NCI-H1048 (cell line): ENCODE results near the gene AFF2.

Experiments used
- DNase-seq: peaks from one replicate; lab custom pipeline; 2025; lab: John Stamatoyannopoulos, UW

The AFF2 gene

DNA sequence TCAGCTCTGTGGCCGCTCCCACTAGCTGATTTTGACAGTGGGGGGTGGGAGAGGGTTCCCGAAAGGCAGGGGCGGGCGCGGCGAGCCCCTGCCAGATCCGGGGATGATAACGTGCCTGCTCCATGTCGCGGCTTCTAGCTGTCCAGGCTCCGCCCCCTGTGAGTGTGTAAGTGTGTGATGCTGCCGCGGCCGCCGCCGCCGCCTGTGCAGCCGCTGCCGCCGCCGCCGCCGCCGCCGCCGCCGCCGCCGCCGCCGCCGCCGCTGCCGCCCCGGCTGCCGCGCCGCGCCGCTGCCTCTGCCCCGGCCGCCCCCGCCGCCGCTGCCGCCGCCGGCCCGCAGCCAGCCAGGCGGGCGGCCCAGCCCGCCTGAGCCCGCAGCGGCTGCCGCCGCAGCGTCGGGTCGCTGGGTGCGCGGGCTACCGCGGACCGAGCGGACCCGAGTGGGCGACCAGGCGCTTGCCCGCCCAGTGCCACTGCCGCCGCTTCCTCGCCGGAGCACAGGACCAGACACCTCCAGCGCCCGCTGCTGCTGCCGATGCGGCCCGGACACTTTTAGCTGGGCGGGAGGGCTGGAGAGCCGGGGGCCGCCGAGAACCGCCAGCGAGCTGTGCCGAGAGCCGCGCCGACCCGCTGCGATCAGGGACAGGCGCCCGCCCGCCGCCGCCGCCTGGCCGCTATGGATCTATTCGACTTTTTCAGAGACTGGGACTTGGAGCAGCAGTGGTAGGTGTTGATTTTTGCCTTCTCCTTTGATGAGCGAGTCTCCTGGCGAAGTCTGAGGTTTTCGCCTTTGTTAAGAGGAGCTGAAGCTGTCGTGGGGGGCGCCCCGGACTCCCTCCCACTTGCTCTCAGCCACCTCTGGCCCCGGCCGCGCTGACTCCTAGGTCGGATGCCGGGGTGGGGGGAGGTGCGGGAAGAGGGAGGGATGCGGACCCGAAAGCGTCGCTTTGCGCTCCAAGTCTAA, at the start of gene AFF2:
TSS of gene AFF2 (plus strand) at position 195 of the 963 bp plus-strand sequence. CDS start at position 676, 481 bp downstream.
- DNase-seq, result no peak

DNA sequence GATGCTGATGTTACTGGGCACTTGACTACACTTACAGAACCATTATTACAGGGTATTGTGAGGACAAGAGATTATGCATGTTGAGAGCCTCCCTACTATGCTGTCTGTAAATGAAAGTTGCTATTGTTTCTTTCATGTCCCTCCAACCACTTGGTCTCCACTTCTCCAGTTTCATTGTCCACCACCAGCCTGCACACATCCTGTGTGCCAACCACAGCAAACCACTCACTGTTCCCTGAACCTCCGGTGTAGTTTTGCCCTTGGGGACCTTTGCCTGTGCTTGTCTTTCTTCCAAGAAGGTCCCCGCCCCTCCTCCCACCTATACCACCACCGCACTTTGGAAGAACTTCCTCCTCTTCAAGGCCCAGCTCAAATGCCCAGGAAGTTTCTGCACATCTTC, 43.1 kb upstream of the AFF2 start:
- DNase-seq, result no peak

DNA sequence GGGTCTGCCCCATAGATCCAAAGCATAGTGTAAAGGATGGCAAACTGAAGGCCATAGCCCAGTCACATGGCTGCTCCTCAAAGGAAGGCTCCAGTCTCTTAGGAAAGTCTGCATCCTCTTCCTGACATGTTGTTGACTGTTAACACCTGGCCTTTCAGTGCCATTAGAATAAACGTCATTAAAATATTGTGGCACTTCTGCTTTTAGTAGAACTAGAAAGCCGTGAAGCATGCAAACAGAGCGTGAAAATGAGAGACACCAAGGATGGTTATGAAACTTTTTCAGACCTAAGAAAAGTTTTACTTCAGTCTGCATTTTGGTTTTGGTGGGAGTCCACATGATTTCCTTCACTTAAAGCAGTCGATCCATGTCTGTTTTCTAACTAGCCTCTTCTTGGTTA, 41.1 kb upstream of the AFF2 start:
- DNase-seq, result no peak

DNA sequence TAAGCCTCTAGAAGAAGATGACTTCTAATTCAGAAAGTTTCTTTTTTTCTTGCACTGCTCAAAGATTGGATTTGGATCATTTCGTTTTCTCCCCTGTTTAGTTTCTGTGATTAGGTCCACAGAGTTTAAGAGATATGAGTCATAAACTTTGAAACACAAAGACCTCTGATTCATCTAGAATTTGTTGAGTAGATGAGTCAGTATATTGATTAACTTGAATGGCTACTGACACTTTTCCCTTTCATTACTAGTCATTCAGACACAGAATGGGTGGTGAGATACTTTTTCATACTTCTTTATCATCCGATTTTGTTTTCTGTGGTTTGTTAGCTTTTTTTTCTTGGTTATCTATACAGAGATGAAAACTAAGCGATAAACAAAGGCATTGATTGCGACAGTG, 34.1 kb upstream of the AFF2 start:
- no peak for DNase-seq

DNA sequence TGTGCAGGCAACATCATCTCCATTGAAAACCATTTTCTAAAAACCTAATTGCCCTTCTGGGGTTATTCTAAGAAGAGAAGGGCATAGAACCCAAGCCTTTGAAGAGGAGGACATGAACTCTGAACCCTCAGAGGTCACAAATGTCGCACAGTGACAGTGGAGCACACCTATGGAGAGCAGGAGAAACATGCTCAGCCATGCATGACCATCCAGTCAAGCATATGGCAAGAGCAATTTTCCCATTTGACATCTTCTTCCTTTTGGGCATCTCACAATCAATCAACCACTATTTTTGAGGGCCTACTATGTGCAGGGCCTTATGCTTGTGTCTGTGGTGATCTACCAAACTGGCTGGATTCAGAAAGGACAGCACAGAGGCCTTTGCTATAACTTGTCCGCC, 30.1 kb upstream of the AFF2 start:
- no peak for DNase-seq

DNA sequence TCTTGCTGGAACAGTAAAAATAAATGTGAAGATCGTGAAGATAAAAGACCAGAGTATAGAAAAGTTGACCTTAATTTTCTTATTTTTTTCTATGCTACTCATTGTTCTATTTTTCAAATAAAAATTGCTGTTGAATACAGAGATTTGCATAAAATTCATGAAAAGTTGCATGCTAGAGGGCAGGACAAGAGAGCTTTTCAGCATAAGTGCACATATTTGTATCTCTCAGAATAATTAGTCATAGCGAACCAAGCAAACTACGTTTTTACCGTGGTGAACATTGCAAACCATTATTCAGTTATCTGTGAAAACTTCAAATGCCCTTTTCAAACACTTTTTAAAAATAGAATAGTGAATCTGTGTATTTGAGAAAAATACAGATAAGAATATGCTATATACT, 26.4 kb upstream of the AFF2 start:
- DNase-seq, result no peak

DNA sequence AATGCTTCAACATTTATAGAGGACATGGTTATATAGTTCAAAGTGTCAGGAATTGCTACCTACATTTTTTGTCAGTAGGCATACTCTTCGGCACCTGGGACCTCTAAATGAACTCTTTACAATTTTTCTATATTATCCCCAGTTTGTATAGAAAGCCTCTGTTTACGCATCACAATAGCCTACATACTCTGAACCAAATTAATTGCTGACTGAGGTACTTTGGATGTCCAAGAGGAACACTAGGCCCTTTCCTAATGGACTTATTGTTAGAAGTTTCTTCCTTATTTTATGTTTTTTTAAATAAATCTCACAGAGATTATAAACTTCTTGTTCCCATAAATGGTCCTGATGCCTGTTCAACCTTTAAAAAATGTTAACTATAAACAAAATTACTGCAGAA, 8.4 kb upstream of the AFF2 start:
- DNase-seq, result no peak

DNA sequence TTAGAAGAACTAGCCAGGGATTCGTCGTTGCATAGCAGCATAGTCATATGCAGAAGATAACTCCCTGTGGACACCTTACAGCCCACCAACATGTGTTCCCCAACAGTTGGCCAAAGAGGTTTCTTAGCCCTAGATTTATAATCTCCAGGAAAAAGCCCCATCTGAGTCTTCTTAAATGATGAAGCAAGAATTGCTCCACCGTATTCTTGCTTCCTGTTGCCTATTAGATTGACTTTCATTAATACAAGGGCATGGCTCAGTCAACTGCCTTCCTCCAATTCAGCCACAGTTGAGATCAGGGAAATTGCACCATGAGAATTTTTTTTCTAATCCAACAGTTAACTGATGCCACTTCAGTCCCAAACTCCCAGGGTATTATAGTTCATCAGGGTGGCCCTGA, 5.2 kb upstream of the AFF2 start:
- no peak for DNase-seq

DNA sequence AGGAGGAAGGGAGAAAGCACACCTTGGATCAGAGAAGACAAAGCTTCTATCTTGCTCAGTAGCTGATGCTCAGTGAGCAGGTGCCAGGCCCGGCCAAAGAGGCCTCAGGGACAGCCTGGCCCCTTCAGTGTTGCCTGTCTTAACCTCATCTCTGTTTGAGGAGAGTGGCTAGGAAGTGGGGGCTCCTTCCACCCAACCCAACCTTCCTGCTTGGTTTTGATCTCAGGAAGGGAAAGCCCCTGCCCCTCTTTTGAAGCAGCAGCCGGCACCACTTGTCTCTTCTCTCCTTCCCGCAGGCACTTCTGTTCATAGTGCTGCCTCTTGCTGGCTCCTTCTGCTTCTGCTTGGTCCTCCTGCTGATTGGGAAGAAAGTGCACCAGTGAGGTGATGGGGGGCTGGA, 2.4 kb upstream of the AFF2 start:
- no peak for DNase-seq

DNA sequence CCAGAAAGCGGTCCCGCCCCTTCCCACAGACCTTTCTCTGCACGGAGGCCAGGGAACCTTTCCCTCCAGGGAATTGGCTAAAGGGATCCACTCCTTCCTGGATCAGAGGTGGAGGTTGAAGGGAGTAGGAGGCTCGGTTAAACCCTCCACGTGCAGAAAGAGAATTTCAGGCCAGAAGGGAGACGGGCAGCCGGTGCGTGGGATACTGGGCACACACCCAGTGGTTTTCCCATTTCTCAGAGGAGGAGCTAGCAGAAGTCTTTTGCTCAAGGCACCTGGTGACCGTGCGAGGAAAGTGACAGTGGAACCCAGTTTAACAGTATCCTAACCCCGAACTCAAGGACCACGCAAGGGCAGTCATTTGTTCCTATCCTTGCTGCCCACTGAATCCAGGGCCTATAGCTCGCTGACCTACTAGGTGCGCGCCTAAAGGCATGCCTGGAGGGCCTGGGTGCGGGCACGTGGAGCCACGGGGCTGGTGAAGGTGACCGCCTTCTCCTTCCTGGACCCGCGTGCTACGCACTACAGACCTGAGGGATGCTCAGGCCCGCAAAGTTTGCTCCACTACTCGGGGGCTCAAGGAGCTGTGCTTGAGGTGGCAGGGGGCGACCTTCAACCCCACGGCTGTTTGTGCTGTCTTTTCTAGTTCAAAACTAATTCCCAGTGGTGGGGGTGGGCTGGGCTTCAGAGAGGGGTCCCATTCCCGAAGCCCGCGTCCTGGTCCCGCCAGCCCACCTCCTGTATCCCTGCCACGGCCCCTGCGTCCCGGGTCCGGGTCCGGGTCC, 587 bp upstream of the AFF2 start:
- no peak for DNase-seq

DNA sequence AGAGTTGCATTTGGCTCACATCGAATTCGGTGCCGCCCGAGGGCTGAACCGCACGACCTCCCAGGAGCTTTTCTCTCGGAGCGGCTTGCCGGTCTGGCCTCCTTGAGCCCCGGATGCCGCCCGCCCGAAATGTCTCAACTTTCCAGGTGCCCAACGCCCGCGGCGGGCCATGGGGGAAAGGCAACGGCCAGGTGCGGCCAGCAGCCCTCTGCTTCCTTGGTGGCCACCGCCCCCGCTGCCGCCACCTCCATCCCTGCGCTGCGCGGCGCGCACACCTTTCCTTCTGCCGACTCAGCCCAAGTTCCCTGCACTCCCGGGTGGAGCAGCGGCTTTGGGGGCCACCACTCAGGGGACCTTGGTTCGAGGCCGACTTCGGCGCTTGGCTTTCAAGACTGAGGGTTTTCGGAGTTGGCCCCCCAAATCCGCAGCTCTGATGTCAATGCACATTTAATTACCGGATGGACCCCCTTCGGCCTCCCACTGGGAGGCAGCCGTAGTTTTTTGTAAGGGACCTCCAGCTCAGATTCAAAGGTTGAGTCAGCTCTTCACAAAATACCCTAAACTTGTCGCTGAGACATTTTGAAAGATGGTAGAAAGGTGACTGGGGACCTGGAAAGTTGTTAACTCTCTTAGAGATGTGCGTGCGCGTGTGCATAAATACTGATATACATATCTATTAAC, 1.1 kb downstream of the AFF2 start:
- DNase-seq, result no peak

DNA sequence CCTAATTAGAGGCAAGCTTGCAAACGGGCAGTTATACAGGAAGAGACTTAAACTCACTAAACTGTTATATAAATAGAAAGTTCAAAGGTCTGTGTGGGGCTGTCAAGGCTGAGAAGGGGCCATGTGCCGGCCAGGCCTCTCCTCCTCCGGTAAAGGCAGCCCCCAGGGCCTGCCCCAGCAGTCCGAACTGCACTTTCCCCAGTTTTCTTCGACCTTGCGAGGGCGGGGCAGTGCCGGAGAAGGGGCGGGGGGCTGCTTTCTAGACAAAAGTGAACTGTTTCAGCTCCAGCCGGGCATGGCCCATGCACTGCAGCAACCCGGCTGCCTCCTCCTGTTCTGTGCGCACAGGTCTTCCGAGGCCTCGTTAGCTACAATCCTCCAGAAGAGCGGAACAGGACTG, 4.1 kb downstream of the AFF2 start:
- no peak for DNase-seq

DNA sequence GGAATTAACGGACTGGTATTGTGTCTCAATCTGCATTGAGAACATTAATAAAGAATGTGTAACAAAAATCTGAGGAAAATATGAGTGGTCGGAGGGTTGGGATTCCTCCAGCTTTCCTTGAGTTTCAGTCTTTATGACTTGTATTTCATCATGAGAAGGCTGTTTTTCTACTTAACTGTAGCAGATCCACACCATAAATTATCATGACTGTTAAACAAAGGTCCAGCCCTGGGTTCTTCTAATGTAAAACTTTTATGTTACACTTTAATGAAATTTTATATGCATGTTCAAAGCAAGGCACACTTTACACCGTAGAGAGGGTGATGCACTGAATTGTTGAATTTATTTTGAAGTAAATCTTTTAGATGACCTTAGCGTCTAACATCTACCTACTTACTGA, 7.0 kb downstream of the AFF2 start:
- no peak for DNase-seq

DNA sequence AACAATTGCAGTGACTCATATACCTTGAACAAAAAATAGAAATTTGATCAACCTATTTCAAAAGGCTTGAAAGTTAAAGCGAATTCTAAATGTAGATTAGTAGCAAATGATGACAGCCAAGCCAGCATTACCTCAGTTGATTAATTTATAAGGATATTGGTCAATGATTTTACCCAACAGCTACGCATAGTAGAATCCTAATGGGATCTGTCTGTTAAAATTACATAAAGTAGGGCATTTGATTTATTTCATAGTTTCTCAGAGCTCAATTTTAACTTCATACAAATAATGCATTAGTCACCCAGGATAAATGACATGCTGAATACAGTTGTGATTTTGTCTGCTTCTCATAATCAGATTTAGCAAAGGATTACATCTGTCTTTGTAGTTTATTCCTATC, 12.0 kb downstream of the AFF2 start:
- DNase-seq, result no peak

DNA sequence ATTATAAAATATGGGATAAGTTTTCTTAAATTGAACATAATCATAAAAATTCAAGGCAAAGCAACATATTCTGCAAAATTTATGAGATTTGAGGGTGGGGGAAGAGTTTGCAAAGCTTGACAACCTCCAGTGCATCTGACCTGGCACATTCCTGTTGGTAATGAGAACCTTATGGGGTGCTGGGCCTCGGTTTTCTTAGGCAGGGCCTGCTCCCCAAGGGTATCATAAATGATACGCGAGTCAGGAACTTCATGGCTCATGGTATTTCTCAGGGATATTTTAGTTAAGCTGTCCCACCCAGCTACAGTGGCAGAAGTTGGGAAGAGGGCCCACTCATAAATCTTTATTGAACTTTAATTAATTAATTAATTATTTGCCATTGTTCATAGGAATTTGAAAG, 13.2 kb downstream of the AFF2 start:
- no peak for DNase-seq

DNA sequence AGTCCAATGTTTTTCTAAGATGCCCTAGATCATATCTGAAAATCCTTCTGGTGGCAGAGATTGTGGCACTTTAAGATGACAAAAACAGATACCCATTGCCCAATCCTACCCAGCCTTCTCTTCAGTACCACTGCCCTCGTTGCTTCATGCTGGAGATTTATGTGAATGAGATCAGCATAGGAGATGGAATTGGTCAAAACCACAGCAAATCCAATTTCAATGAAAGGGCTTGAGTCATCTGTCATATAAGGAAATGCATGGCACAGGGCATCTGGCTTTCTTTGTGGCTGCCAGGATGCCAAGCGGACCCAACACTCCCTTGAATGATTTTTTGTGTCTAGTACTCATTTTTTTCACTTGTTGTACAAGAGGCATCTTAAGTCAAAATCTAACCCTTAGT, 16.8 kb downstream of the AFF2 start:
- DNase-seq, result no peak

DNA sequence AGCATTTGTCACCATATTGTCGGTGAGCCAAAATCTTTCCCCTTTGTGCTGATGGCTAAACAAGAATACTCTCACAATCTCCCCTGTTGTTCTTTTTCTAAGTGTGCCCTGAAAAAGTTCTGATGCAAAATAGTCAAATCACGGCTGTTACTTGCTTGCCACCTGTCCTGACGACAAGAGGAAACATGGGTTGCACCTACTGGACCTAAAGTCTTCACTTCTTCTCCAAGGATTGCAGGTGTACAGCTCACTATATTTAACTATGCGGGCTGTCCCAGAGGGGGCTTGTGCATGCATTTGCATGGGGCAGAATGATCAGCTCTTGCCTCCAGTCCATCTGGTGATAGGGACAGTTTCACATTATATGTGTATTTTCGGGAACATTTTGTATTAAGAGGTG, 21.6 kb downstream of the AFF2 start:
- no peak for DNase-seq

DNA sequence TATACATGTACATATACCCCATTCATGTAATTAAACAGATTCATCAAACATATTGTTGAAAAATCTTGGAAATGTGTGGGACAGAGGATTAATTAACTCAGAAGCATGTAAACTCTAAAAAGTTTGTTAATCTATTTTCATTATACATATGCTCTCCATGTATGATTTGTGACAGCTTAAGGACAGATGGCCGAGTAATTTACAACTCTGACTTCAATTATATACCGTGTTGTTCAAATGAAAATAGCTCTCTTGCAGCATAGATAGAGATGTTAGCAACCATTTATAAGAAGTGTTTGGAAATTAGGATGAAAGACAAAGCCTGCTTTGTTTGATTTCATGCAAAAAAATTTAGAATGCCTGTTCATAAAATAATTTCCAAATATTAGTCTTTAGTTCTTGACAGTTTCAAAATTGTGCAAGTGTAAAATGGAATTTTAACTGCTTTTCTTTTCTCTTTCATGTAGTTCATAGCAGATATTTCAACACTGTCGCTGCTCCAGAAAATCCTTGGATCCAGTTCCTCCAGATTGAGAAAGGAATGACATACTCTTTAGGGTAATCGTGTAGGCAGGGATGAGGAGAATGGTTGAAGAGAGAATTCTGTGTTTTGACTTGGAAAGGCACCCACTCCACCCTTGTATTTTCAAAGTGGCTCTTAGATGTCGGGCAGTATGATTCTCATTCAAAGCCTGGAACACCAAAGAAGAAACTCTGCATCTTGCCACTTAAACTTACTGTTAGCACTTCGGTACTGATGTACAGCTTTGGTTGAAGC, 23.1 kb downstream of the AFF2 start:
- no peak for DNase-seq

DNA sequence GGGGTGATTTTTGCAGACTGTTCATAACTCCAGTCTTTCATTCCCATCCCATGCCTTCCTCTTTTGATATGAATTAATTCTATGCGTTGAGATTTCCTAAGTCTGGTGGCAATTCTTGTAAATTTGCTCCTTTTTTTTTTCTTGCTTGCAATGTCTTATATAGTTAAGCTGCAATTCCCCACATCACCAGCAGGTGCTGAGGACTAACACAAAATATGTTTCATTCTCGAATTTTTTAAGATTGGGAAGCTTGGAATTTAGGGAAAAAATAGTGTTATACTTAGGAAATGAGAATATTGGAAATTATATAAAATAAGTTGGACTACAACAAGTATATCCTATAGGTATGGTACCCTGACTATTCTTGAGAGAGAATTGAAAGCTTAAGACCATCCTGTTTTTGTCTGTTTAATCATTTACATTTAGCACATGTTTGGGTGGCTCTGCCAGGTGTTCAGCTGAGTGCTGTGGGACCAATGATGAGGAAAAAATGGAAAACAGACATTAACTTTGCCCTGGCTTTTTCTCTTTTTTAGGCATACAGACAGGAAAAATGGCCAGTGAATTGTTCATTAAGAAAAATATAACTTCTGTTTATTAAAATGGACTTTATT, 30.2 kb downstream of the AFF2 start:
- no peak for DNase-seq

DNA sequence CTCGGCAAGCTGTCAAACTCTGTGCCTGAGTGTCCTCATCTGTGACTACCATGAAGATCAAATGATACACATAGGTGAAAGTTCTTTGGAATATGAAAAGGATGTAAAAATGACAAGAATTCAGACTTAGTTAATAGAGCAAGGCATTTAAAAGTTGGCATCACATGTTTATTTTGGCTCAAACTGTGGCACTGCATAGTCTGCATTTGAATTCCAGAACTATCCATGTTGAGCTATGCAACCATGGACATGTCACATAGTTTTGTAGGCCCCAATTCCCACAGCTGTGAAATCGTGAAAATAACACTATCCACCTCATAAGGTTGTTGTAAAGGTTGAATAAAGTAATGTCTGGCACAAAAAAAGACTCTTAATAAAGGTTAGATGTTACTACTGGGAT, 33.9 kb downstream of the AFF2 start:
- DNase-seq, result no peak

DNA sequence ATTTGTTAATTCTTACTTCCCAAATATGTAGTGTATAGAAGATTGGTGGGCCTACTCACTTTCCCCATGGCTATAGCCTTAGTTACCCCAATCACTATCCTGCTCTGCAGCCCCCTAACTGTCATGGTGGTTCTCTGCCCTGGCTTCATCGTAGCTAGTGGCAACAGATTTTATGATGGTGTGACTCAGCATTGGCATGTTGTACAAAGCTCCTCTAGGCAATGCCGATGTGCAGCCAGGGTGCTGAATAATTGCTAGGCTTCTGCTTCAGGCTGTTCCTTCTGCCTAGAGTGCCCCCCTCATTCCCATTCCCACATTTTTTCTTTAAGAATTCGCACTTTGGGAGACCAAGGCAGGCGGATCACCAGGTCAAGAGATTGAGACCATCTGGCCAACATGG, 35.2 kb downstream of the AFF2 start:
- no peak for DNase-seq
